ENCODE results near the gene TEAD1.

The TEAD1 gene

DNA sequence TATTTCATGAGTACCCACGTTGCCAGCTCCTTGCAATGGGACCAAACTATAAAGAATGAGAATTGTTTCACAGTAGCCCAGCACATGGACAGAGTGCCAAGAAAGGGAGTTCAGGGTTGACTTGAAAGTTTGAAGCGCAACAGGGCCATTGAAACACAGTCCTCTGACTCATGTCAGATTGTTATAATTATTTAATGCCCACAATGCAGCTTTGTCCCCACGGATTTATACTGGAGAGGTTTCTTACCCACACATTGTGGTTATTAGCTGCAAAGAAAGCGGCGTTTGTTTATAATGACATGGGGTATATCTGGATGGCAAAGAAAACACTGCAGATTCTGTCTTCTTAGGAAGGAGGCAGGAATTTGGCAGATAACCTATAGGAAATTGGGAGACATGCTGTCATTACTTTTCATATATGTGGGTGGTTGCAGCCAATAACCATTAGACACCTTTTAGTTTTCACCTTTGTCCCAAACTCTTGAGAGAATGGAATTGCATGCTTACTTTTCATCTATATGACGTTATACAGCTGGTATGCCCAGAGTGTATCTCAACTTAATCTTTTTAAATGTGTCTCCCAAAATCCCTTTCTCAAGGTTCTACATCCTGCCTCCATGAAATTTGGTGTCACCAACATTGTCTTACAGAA lies 143.6 kb downstream of the TEAD1 start:
- no peak overlapping the region for H3K27ac ChIP-seq

DNA sequence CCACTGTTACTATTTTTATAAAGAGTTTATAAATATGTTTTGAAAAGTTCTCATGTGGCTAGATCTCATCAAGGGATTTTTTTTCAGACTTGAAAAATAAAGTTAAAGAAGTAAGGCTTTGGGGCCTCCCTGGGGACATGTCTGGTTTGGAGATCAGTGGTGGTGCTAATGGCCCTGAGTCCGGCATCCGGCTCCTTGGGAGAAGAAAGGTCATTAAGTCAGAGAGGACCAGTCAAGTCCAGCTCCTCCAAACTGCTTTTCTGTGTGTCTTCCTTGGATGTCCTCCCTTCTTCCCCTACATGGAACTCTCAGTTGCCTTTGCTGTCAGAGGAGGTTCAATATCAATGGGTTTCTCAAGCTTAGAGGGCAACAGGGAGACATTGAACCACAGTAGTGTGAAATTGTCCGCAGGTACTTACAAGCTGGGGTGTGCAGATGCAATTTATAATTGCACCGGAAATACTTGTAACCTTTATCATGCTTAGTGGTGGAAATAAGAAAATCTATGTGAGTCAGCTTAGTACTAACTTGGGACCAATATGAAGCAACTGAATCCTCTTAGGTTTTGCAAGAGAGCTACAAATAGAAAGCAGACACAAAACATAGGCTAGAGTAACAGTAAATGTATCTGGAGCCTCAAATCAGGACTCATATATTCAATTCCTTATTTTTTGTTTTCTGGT lies 144.3 kb downstream of the TEAD1 start:
- no peak overlapping the region for H3K27ac ChIP-seq
- no peak for TF ChIP-seq CTCF (IDR thresholded peaks at IDR 0.05)
- TF ChIP-seq ZFX (IDR thresholded peaks at IDR 0.05; ENCODE audit: borderline replicate concordance): no peak

More for the DNA sequence above, 143.6 kb downstream of the TEAD1 start:
- TF ChIP-seq ZFX (IDR thresholded peaks at IDR 0.05; ENCODE audit: borderline replicate concordance) (no peak), CTCF (IDR thresholded peaks at IDR 0.05) (no peak)

DNA sequence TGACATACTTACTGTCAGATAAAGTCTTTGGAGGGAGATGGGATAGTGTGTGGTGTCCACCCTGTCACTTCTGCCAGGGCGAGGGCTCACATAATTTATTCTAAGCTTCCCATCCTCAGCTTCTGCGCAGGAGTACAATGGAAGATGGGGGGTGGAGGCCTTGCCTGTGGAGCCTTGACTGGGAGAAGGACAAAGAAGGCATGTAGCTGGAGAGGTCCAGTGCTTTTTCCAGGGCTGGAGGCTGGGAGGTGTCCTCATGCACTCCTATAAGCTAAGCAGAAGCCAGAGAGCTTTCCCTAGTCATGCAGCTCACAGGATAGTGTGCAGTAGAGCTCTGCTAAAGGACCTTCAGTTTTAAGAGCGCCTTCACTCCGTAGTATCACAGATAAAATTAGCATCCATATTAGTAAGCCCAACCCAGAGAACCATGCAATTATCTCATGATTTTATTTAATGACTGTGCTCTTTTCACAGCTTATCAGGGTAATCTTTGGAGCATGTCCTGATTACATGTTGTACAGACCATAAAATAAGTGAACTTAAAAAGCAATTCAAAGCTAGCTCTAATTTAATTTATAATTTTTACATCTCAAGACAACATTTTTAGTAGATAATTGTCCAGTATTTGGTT lies 148.3 kb downstream of the TEAD1 start:
- no peak overlapping the region for H3K27ac ChIP-seq
- TF ChIP-seq CTCF (IDR thresholded peaks at IDR 0.05) (no peak), ZFX (IDR thresholded peaks at IDR 0.05; ENCODE audit: borderline replicate concordance) (no peak)

GRCh38 chr11:12824281-12825041 lies 150.2 kb downstream of the TEAD1 start:
- TF ChIP-seq CTCF (IDR thresholded peaks at IDR 0.05) (no peak), ZFX (IDR thresholded peaks at IDR 0.05; ENCODE audit: borderline replicate concordance) (no peak)
- H3K27ac ChIP-seq: no peak overlapping the region

DNA sequence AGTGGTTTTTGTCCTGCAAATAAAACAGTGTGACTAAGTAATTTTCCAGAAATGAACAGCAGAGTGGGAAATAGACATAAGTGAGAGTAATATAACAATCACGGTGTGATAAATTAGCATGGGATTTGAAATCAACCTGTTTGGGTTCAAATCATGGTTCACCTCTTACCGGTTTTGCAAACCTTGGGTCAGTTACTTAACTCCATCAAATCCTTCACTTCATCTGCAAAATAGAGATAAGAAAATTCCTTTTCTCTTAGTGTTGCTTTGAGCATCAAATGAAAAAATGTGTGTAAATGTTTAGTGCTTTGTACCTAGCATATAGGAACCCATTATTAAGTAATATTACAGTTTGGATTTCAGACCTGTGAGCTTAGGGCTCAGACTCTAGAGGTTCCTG lies 152.2 kb downstream of the TEAD1 start:
- no peak overlapping the region for H3K27ac ChIP-seq

DNA sequence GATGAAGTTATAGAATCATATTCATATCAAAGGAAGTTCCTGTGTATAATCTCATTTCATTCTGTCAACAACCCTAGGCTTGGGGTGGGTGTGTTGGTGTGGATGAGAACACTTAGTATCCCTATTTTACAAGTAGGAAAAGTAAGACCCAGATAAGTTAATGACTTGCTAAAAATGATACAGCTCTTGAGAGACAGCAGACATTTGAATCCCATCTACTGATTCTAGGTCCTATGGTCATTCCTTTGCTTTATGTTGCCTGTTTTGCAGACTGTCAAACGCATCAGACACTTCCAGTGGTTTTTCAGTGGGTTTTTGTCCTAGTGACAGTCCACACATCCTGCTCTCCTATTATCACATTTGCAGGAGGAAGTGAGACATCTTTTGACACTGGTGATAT lies 153.1 kb downstream of the TEAD1 start:
- no peak for TF ChIP-seq CTCF (IDR thresholded peaks at IDR 0.05)
- TF ChIP-seq ZFX (IDR thresholded peaks at IDR 0.05; ENCODE audit: borderline replicate concordance): no peak
- peak overlapping the region; percentile 90 for H3K27ac ChIP-seq

More for the DNA sequence above, 152.2 kb downstream of the TEAD1 start:
- no peak for TF ChIP-seq CTCF (IDR thresholded peaks at IDR 0.05)
- TF ChIP-seq ZFX (IDR thresholded peaks at IDR 0.05; ENCODE audit: borderline replicate concordance): no peak

Measured in 22Rv1 (cell line).